HEK293 (cell line): ENCODE data around the gene WDR6.

ENCODE experiments used
- CTCF ChIA-PET: fragments of 350-600 bp; formaldehyde crosslinking; extraction: SDS; loops from one replicate; lab custom pipeline; 2021; ENCODE audit warnings: antibody characterized with exemption; lab: Yijun Ruan, JAX
- POLR2A ChIA-PET: fragments of 300-600 bp; formaldehyde crosslinking; extraction: SDS; loops from one replicate; lab custom pipeline; 2020; ENCODE audit warnings: antibody characterized with exemption, inconsistent platforms; lab: Yijun Ruan, JAX
- H3K27ac ChIP-seq: fragments of 200-500 bp; sonication (Bioruptor generic); 2 replicates; pipeline ENCODE4 v1.5.1; 2014; ENCODE audit warnings: low read depth, low read length, control low read depth, inconsistent platforms; ENCODE audit errors: extremely low read depth
- H3K36me3 ChIP-seq, 2 experiments: fragments of 200-500 bp in 1 of 2; sonication (Bioruptor generic) in 1 of 2; 1 replicate in 1 of 2; 2 replicates in 1 of 2; pipeline ENCODE4 v1.5.1; 2014 to 2017; ENCODE audit warnings: inconsistent platforms in 2 of 2, low read length in 2 of 2; ENCODE audit not compliant: control insufficient read depth in 2 of 2, insufficient read depth in 1 of 2
- H3K4me1 ChIP-seq: fragments of 200-500 bp; sonication (Bioruptor generic); 2 replicates; pipeline ENCODE4 v1.5.1; 2014; ENCODE audit warnings: mild to moderate bottlenecking, low read length, inconsistent platforms; ENCODE audit not compliant: control insufficient read depth, insufficient read depth
- H3K4me3 ChIP-seq: 2 replicates; pipeline ENCODE4 v1.5.1; 2011; ENCODE audit warnings: low read depth, mild to moderate bottlenecking, control low read depth, low read length, moderate library complexity
- H3K9me3 ChIP-seq: fragments of 200-500 bp; sonication (Bioruptor generic); 2 replicates; pipeline ENCODE4 v1.5.1; 2014; ENCODE audit warnings: low read depth, low read length, inconsistent platforms; ENCODE audit not compliant: control insufficient read depth, insufficient read depth
- MZF1 ChIP-seq: fragments of 450-650 bp; formaldehyde crosslinking; IDR thresholded peaks from 2 replicates; pipeline ENCODE4 v1.5.1; 2017; ENCODE audit warnings: missing biosample characterization, missing genetic modification characterization, borderline replicate concordance
- REPIN1 ChIP-seq: fragments of 450-650 bp; formaldehyde crosslinking; IDR thresholded peaks from 2 replicates; pipeline ENCODE4 v1.5.1; 2017; ENCODE audit warnings: missing biosample characterization, missing genetic modification characterization, low read depth
- SP2 ChIP-seq: fragments of 450-650 bp; formaldehyde crosslinking; IDR thresholded peaks from 2 replicates; pipeline ENCODE4 v1.5.1; 2016; ENCODE audit warnings: missing biosample characterization, missing genetic modification characterization
- SP3 ChIP-seq: fragments of 450-650 bp; formaldehyde crosslinking; IDR thresholded peaks from 2 replicates; pipeline ENCODE4 v1.5.1; 2016; ENCODE audit warnings: missing biosample characterization, missing genetic modification characterization
- ZBTB48 ChIP-seq: fragments of 450-650 bp; formaldehyde crosslinking; IDR thresholded peaks from 2 replicates; pipeline ENCODE4 v1.5.1; 2016; ENCODE audit warnings: missing biosample characterization, missing genetic modification characterization
- ZFP37 ChIP-seq: fragments of 450-650 bp; formaldehyde crosslinking; IDR thresholded peaks from 2 replicates; pipeline ENCODE4 v1.5.1; 2016; ENCODE audit warnings: missing biosample characterization, missing genetic modification characterization
- ZFP41 ChIP-seq: fragments of 450-650 bp; formaldehyde crosslinking; IDR thresholded peaks from 2 replicates; pipeline ENCODE4 v1.5.1; 2016; ENCODE audit warnings: missing biosample characterization, missing genetic modification characterization, borderline replicate concordance
- ZNF155 ChIP-seq: fragments of 450-650 bp; formaldehyde crosslinking; IDR thresholded peaks from 2 replicates; pipeline ENCODE4 v1.5.1; 2016; ENCODE audit warnings: missing biosample characterization, missing genetic modification characterization
- ZNF280C ChIP-seq: fragments of 450-650 bp; formaldehyde crosslinking; IDR thresholded peaks from 2 replicates; pipeline ENCODE4 v1.5.1; 2016; ENCODE audit warnings: missing biosample characterization, missing genetic modification characterization
- ZNF366 ChIP-seq: fragments of 450-650 bp; formaldehyde crosslinking; conservative IDR thresholded peaks from 2 replicates; pipeline ENCODE4 v1.5.1; 2016; ENCODE audit warnings: missing biosample characterization, missing genetic modification characterization
- ZNF404 ChIP-seq: fragments of 450-650 bp; formaldehyde crosslinking; IDR thresholded peaks from 2 replicates; pipeline ENCODE4 v1.5.1; 2017; ENCODE audit warnings: missing biosample characterization, missing genetic modification characterization
- ZNF544 ChIP-seq: fragments of 450-650 bp; formaldehyde crosslinking; IDR thresholded peaks from 2 replicates; pipeline ENCODE4 v1.5.0; 2017; ENCODE audit warnings: missing biosample characterization, missing genetic modification characterization
- ZNF654 ChIP-seq: fragments of 450-650 bp; formaldehyde crosslinking; IDR thresholded peaks from 2 replicates; pipeline ENCODE4 v1.5.1; 2016; ENCODE audit warnings: low read depth, missing biosample characterization, missing genetic modification characterization
- ZNF660 ChIP-seq: fragments of 450-650 bp; IDR thresholded peaks from 2 replicates; pipeline ENCODE4 v1.5.1; 2018; ENCODE audit warnings: missing biosample characterization, mild to moderate bottlenecking, missing genetic modification characterization
- ZNF677 ChIP-seq: fragments of 450-650 bp; IDR thresholded peaks from 2 replicates; pipeline ENCODE4 v1.5.0; 2018; ENCODE audit warnings: missing biosample characterization, mild to moderate bottlenecking, missing genetic modification characterization, moderate library complexity
- ZNF785 ChIP-seq: fragments of 450-650 bp; formaldehyde crosslinking; IDR thresholded peaks from 2 replicates; pipeline ENCODE4 v1.5.1; 2016; ENCODE audit warnings: missing biosample characterization, missing genetic modification characterization
- ZNF830 ChIP-seq: fragments of 450-650 bp; IDR thresholded peaks from 2 replicates; pipeline ENCODE4 v1.5.0; 2018; ENCODE audit warnings: missing biosample characterization, missing genetic modification characterization, low read depth, mild to moderate bottlenecking, moderate library complexity
- ZXDB ChIP-seq: fragments of 450-650 bp; formaldehyde crosslinking; IDR thresholded peaks from 2 replicates; pipeline ENCODE4 v1.5.1; 2016; ENCODE audit warnings: missing biosample characterization, missing genetic modification characterization
- TF ChIP-seq, protein P1 (sequence below): fragments of 450-650 bp; formaldehyde crosslinking; IDR thresholded peaks from 2 replicates; pipeline ENCODE4 v1.5.1; 2016; ENCODE audit warnings: missing biosample characterization, missing genetic modification characterization, borderline replicate concordance
- TF ChIP-seq, protein P2 (sequence below): fragments of 450-650 bp; formaldehyde crosslinking; IDR thresholded peaks from 2 replicates; pipeline ENCODE4 v1.5.1; 2016; ENCODE audit warnings: missing biosample characterization, missing genetic modification characterization

Gene WDR6

DNA sequence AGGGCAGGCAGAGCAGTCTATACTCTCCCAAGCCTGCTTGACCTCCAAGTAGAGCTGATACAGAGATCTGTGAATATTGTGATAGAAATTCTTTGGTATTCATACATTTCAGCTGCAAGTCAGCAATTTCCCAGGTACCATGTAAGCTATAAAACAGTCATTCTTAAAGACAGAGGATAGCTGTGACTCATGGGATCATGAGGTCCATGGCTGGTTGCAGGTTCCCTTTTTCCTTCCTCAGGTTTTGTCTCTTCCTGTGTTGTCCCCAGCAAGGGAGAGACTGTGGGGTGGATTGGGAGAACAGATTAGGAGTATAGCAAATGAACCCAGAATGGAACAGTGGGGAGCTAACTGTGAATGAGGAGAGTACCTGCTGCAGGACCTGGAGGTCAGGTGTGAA is 22.5 kb upstream of the WDR6 start:
- H3K4me1 ChIP-seq, result no peaks in the 10 kb centered on the region
- H3K27ac ChIP-seq, result no peak overlapping the region
- TF ChIP-seq ZNF544 (tag by site-specific recombination) (no peak), ZNF280C (tag by site-specific recombination) (no peak), MZF1 (tag by site-specific recombination) (no peak), REPIN1 (no peak), ZXDB (no peak), ZNF830 (no peak), ZNF785 (tag by site-specific recombination) (no peak), ZNF677 (tag by site-specific recombination) (no peak)
- TF ChIP-seq, protein P1, sequence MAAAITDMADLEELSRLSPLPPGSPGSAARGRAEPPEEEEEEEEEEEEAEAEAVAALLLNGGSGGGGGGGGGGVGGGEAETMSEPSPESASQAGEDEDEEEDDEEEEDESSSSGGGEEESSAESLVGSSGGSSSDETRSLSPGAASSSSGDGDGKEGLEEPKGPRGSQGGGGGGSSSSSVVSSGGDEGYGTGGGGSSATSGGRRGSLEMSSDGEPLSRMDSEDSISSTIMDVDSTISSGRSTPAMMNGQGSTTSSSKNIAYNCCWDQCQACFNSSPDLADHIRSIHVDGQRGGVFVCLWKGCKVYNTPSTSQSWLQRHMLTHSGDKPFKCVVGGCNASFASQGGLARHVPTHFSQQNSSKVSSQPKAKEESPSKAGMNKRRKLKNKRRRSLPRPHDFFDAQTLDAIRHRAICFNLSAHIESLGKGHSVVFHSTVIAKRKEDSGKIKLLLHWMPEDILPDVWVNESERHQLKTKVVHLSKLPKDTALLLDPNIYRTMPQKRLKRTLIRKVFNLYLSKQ (tag by site-specific recombination), result no peak
- no peak overlapping the region for H3K4me3 ChIP-seq
- ChIA-PET POLR2A (interaction anchor here (2.0 kb wide), 1 partner anchor 22 kb away, joined by 5 read pairs; the partner anchor contains the start of gene WDR6), CTCF (interaction anchor here (0.7 kb wide), 1 partner anchor 36 kb away, joined by 3 read pairs; no protein-coding TSS in a partner anchor)
- H3K9me3 ChIP-seq, result no peaks in the 10 kb centered on the region
- H3K36me3 ChIP-seq, result peaks cover 2 to 69% of the 10 kb centered on the region in 2 experiments

GRCh38 chr3:48985831-48986376 is 21.3 kb upstream of the WDR6 start:
- Histone ChIP-seq H3K4me3 (no peak overlapping the region), H3K36me3 (peaks cover 0 to 58% of the 10 kb centered on the region in 2 experiments), H3K4me1 (no peaks in the 10 kb centered on the region), H3K9me3 (no peaks in the 10 kb centered on the region), H3K27ac (no peak overlapping the region)
- ChIA-PET CTCF (interaction anchor here (0.6 to 1.0 kb wide), 3 partner anchors 43 to 459 kb away, joined by 3 to 5 read pairs (median 5); partner anchors contain the start of gene IMPDH2), POLR2A (interaction anchor here (0.6 to 2.7 kb wide), 2 partner anchors 28 to 590 kb away, joined by 9 to 10 read pairs; no protein-coding TSS in a partner anchor)
- no peak for TF ChIP-seq ZNF155
- TF ChIP-seq ZFP41 (tag by site-specific recombination), result no peak
- TF ChIP-seq, protein P2, sequence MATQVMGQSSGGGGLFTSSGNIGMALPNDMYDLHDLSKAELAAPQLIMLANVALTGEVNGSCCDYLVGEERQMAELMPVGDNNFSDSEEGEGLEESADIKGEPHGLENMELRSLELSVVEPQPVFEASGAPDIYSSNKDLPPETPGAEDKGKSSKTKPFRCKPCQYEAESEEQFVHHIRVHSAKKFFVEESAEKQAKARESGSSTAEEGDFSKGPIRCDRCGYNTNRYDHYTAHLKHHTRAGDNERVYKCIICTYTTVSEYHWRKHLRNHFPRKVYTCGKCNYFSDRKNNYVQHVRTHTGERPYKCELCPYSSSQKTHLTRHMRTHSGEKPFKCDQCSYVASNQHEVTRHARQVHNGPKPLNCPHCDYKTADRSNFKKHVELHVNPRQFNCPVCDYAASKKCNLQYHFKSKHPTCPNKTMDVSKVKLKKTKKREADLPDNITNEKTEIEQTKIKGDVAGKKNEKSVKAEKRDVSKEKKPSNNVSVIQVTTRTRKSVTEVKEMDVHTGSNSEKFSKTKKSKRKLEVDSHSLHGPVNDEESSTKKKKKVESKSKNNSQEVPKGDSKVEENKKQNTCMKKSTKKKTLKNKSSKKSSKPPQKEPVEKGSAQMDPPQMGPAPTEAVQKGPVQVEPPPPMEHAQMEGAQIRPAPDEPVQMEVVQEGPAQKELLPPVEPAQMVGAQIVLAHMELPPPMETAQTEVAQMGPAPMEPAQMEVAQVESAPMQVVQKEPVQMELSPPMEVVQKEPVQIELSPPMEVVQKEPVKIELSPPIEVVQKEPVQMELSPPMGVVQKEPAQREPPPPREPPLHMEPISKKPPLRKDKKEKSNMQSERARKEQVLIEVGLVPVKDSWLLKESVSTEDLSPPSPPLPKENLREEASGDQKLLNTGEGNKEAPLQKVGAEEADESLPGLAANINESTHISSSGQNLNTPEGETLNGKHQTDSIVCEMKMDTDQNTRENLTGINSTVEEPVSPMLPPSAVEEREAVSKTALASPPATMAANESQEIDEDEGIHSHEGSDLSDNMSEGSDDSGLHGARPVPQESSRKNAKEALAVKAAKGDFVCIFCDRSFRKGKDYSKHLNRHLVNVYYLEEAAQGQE (tag by site-specific recombination), result no peak
- no peak for TF ChIP-seq ZNF660 (tag by site-specific recombination)
- TF ChIP-seq ZFP37 (tag by site-specific recombination), result no peak
- TF ChIP-seq ZBTB48 (tag by site-specific recombination), result no peak
- no peak for TF ChIP-seq SP2 (tag by site-specific recombination)
- TF ChIP-seq SP3 (tag by site-specific recombination), result no peak
- TF ChIP-seq ZNF404 (tag by site-specific recombination), result no peak
- no peak for TF ChIP-seq ZNF654 (tag by site-specific recombination)
- no peak for TF ChIP-seq ZNF366 (tag by site-specific recombination)
